CD14-positive monocyte (primary cell): ENCODE results near the gene FARP1. TPM values are rescaled to one million over a fixed set of nuclear protein-coding genes. Genes with fewer than 3 reads are reported as not detected.

Experiments used
- DNase-seq, 3 donors: peaks; one replicate each; pipeline ENCODE4 v3.0.0-alpha.2; 2011 to 2022
- H2AFZ ChIP-seq: 2 replicates; pipeline ENCODE4 v1.6.0; 2012; ENCODE audit warnings: mild to moderate bottlenecking, low read depth, low read length, inconsistent platforms; ENCODE audit not compliant: insufficient read depth, poor library complexity, severe bottlenecking
- H3K27ac ChIP-seq, 2 donors: 1 replicate in 1 of 2; 2 replicates in 1 of 2; pipeline ENCODE4 v1.5.1; 2012 to 2013; ENCODE audit warnings: low read length in 2 of 2, control low read depth in 1 of 2, inconsistent platforms in 1 of 2, low read depth in 1 of 2, mild to moderate bottlenecking in 1 of 2
- H3K27me3 ChIP-seq, 2 donors: one replicate each; pipeline versions ENCODE4 v1.6.0 to v1.6.1; 2011 to 2013; ENCODE audit warnings: low read length in 2 of 2; ENCODE audit not compliant: control insufficient read depth in 2 of 2, insufficient read depth in 2 of 2
- H3K36me3 ChIP-seq, 2 donors: replicated peaks in 1 of 2; 1 replicate in 1 of 2; 2 replicates in 1 of 2; pipeline versions ENCODE4 v1.5.1 to v1.6.1; 2012 to 2013; ENCODE audit warnings: low read length in 2 of 2, control low read depth in 1 of 2, inconsistent platforms in 1 of 2, mild to moderate bottlenecking in 1 of 2; ENCODE audit not compliant: insufficient read depth in 2 of 2, control insufficient read depth in 1 of 2
- H3K4me1 ChIP-seq, 2 donors: 1 replicate in 1 of 2; 2 replicates in 1 of 2; pipeline versions ENCODE4 v1.5.1 to v1.6.1; 2012 to 2013; ENCODE audit warnings: low read length in 2 of 2, control low read depth in 1 of 2, inconsistent platforms in 1 of 2, mild to moderate bottlenecking in 1 of 2, moderate library complexity in 1 of 2; ENCODE audit not compliant: insufficient read depth in 2 of 2, control insufficient read depth in 1 of 2
- H3K4me2 ChIP-seq: replicated peaks from 2 replicates; pipeline ENCODE3; 2012; ENCODE audit warnings: low read length, moderate library complexity, mild to moderate bottlenecking; ENCODE audit not compliant: poor library complexity, severe bottlenecking; ENCODE audit errors: extremely low read depth
- H3K4me3 ChIP-seq, 3 experiments: fragments of 200-600 bp in 1 of 3; sonication (generic) in 1 of 3; replicated peaks in 1 of 3; 1 replicate in 2 of 3; 2 replicates in 1 of 3; pipeline ENCODE4 v1.5.1; 2011 to 2013; ENCODE audit warnings: low read length in 3 of 3, mild to moderate bottlenecking in 3 of 3, control low read depth in 2 of 3, low read depth in 2 of 3, inconsistent platforms in 1 of 3, moderate library complexity in 1 of 3
- H3K79me2 ChIP-seq: 2 replicates; pipeline ENCODE4 v1.6.0; 2012; ENCODE audit warnings: mild to moderate bottlenecking, control low read depth, inconsistent platforms, low read length, moderate library complexity; ENCODE audit not compliant: insufficient read depth
- H3K9ac ChIP-seq: 2 replicates; pipeline ENCODE4 v1.6.0; 2017; ENCODE audit warnings: low read length, mild to moderate bottlenecking; ENCODE audit not compliant: insufficient read depth, poor library complexity, severe bottlenecking
- H3K9me3 ChIP-seq, 2 donors: replicated peaks in 1 of 2; 1 replicate in 1 of 2; 2 replicates in 1 of 2; pipeline versions ENCODE4 v1.5.1 to v1.6.1; 2012 to 2013; ENCODE audit warnings: low read length in 2 of 2, control low read depth in 1 of 2; ENCODE audit not compliant: control insufficient read depth in 1 of 2, insufficient read depth in 1 of 2
- H4K20me1 ChIP-seq: 2 replicates; pipeline ENCODE4 v1.6.0; 2012; ENCODE audit warnings: mild to moderate bottlenecking, low read length, control low read depth, moderate library complexity; ENCODE audit not compliant: insufficient read depth
- H3K27ac Mint-ChIP-seq, 7 donors: one replicate each; pipeline ENCODE4 v1.8.0; 2020; ENCODE audit warnings: mild to moderate bottlenecking in 7 of 7, mixed read lengths in 7 of 7, moderate library complexity in 6 of 7, inconsistent platforms in 2 of 7
- H3K27me3 Mint-ChIP-seq, 3 donors: one replicate each; pipeline ENCODE4 v1.8.0; 2021 to 2022; ENCODE audit warnings: low read depth in 3 of 3, mild to moderate bottlenecking in 3 of 3, mixed read lengths in 3 of 3, moderate library complexity in 3 of 3, inconsistent platforms in 1 of 3
- H3K36me3 Mint-ChIP-seq, 2 donors: one replicate each; pipeline ENCODE4 v1.8.0; 2020; ENCODE audit warnings: mixed read lengths in 2 of 2, inconsistent platforms in 1 of 2, mild to moderate bottlenecking in 1 of 2
- H3K4me1 Mint-ChIP-seq: one replicate; pipeline ENCODE4 v1.8.0; 2020; ENCODE audit warnings: mild to moderate bottlenecking, mixed read lengths
- H3K4me3 Mint-ChIP-seq, 2 donors: one replicate each; pipeline ENCODE4 v1.8.0; 2020; ENCODE audit warnings: mild to moderate bottlenecking in 2 of 2, mixed read lengths in 2 of 2, moderate library complexity in 1 of 2
- H3K9me3 Mint-ChIP-seq, 7 donors: one replicate each; pipeline ENCODE4 v1.8.0; 2020 to 2022; ENCODE audit warnings: mixed read lengths in 7 of 7, mild to moderate bottlenecking in 6 of 7, moderate library complexity in 6 of 7, inconsistent platforms in 2 of 7
- CTCF ChIP-seq: fragments of 200-600 bp; IDR thresholded peaks from one replicate; pipeline ENCODE4 v1.8.0; 2022; ENCODE audit warnings: antibody characterized with exemption, mild to moderate bottlenecking
- WGBS: methylation state at CpG from one replicate; pipeline ENCODE4 v1.1.5; 2013; ENCODE audit warnings: missing lambda C conversion rate; ENCODE audit not compliant: insufficient coverage; 5-methylcytosine and 5-hydroxymethylcytosine counted together
- intact Hi-C, 2 donors: fragments of 100-400 bp; cut with micrococcal nuclease; formaldehyde crosslinking; loops; one replicate each; pipeline versions ENCODE4 v1.15.0 to v1.15.1; 2023
- polyA plus RNA-seq, 3 donors: library from polyadenylated mRNA; depleted of rRNA in 1 of 3; unstranded in 2 of 3; stranded (reverse) in 1 of 3; fragments of 300-500 nt in 2 of 3; fragments of >200 nt in 1 of 3; fragmentation: Illumina TruSeq in 2 of 3; gene quantifications; 1 replicate in 2 of 3; 2 replicates in 1 of 3; pipeline ENCODE4 v1.2.3, GENCODE V29; 2012 to 2021

The FARP1 gene
- polyA plus RNA-seq, 3 donors: 0.01 to 0.16 (median 0.12) TPM

GRCh38 chr13:98318263-98318878, 175.5 kb downstream of the FARP1 start:
- no peak for DNase-seq
- Histone ChIP-seq H4K20me1 (no peaks in the 10 kb centered on the region), H3K27me3 (no peaks in the 10 kb centered on the region), H3K9ac (no peak overlapping the region), H3K27ac (no peak overlapping the region), H3K9me3 (peaks cover 0 to 3% of the 10 kb centered on the region in 2 donors), H3K4me2 (no peak overlapping the region), H3K36me3 (no peaks in the 10 kb centered on the region), H2AFZ (no peak overlapping the region), H3K4me3 (no peak overlapping the region), H3K4me1 (no peaks in the 10 kb centered on the region), H3K79me2 (no peaks in the 10 kb centered on the region)
- Mint-ChIP-seq H3K36me3 (no peaks in the 10 kb centered on the region), H3K4me1 (no peaks in the 10 kb centered on the region), H3K27me3 (peaks cover 0 to 7% (median 2%) of the 10 kb centered on the region in 3 donors), H3K9me3 (peaks cover 0 to 11% (median 3%) of the 10 kb centered on the region in 7 donors), H3K4me3 (no peak overlapping the region), H3K27ac (no peak overlapping the region)
- 94% methylated on average over 9 of the region's 11 CpGs for WGBS
- no peak for TF ChIP-seq CTCF
- intact Hi-C loops: no loop called here

- Histone ChIP-seq H4K20me1 (no peaks in the 10 kb centered on the region), H3K9ac (no peak overlapping the region), H3K27me3 (no peaks in the 10 kb centered on the region), H3K79me2 (no peaks in the 10 kb centered on the region), H3K4me2 (no peak overlapping the region), H3K4me1 (no peaks in the 10 kb centered on the region), H3K27ac (no peak overlapping the region), H3K9me3 (peaks cover 0 to 3% of the 10 kb centered on the region in 2 donors), H3K4me3 (no peak overlapping the region), H3K36me3 (no peaks in the 10 kb centered on the region), H2AFZ (no peak overlapping the region)
- WGBS: 93% methylated on average over 8 of the region's 9 CpGs
- Mint-ChIP-seq H3K36me3 (no peaks in the 10 kb centered on the region), H3K27ac (no peak overlapping the region), H3K9me3 (peaks cover 0 to 9% (median 4%) of the 10 kb centered on the region in 7 donors), H3K4me3 (no peak overlapping the region), H3K27me3 (peaks cover 1 to 7% (median 2%) of the 10 kb centered on the region in 3 donors), H3K4me1 (no peaks in the 10 kb centered on the region)
- no peak for DNase-seq
- intact Hi-C loops: no loop called here
- no peak for TF ChIP-seq CTCF
Measured at GRCh38 chr13:98320561-98321105, 177.7 kb downstream of the FARP1 start.
